IPS-15b (cell line): ENCODE measurements around the gene TCEANC2.
"Not testable (repeated sequence)": the region's sequence is repeated elsewhere in the genome, so short reads cannot be mapped to it uniquely, and the experiment has no call there.

Experiments used
- H3K27me3 ChIP-seq: one replicate; pipeline ENCODE4 v1.6.1; 2013; ENCODE audit warnings: low read length; ENCODE audit not compliant: control insufficient read depth, insufficient read depth
- H3K36me3 ChIP-seq: one replicate; pipeline ENCODE4 v1.6.1; 2013; ENCODE audit warnings: low read length; ENCODE audit not compliant: control insufficient read depth, insufficient read depth
- H3K4me1 ChIP-seq: one replicate; pipeline ENCODE4 v1.6.1; 2013; ENCODE audit warnings: mild to moderate bottlenecking, low read length; ENCODE audit not compliant: control insufficient read depth, insufficient read depth
- H3K4me3 ChIP-seq: one replicate; pipeline ENCODE4 v1.5.1; 2013; ENCODE audit warnings: low read depth, low read length
- H3K9ac ChIP-seq: one replicate; pipeline ENCODE4 v1.6.1; 2013; ENCODE audit warnings: low read depth, mild to moderate bottlenecking, low read length
- H3K9me3 ChIP-seq: one replicate; pipeline ENCODE4 v1.6.1; 2013; ENCODE audit warnings: mild to moderate bottlenecking, low read length; ENCODE audit not compliant: control insufficient read depth, insufficient read depth

The TCEANC2 gene

DNA sequence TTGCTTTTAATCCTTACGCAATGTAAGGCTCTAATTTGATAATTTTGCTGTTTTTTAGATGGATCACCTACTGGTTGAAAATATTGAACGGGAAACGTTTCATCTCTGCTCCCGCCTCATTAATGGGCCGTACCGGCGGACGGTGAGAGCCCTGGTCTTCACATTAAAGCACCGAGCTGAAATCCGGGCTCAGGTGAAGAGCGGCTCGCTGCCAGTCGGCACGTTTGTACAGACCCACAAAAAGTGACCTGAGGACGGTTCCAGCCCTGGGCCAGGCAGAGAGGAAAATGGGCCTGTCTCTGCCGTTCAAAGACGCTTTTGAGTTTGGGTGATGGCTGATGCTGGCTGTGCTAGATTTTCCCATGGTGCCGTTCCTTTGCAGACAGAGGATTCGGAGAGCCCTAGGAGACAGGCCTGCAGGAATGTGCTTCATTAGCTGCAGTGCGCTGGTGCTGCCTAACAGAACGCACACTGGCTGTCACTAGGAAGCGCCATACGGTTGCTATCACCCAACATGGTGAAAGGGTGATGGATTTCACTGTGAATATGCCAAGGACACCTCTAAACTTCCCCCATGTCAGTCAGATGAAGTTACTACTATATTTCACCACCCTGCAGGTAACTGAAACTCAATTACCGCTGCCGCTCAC is 42.9 kb downstream of the TCEANC2 start:
- H3K4me3 ChIP-seq, result no peak overlapping the region
- no peaks in the 10 kb centered on the region for H3K9me3 ChIP-seq
- no peaks in the 10 kb centered on the region for H3K4me1 ChIP-seq
- peaks cover 4% of the 10 kb centered on the region for H3K36me3 ChIP-seq
- no peak overlapping the region for H3K9ac ChIP-seq
- no peaks in the 10 kb centered on the region for H3K27me3 ChIP-seq

DNA sequence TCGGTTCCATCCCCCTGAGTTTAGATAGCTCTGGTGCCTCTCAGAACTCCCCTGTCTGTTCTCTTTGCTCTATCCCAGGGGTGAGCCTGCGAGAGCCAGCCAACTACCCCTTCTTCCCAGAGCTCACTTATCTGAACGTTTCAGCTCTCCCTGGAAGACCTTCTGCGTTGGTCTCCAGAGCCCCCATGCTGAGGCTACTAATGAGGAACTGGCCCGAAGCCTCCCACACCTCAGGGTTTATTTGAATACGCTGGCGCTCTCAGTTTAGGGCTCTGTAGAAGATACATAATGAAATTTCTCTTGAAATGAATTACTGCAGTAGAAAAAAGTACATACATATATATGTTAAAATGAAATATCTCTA is 43.5 kb downstream of the TCEANC2 start:
- H3K4me1 ChIP-seq, result no peaks in the 10 kb centered on the region
- H3K27me3 ChIP-seq, result no peaks in the 10 kb centered on the region
- H3K4me3 ChIP-seq, result no peak overlapping the region
- H3K36me3 ChIP-seq, result peaks cover 4% of the 10 kb centered on the region
- H3K9me3 ChIP-seq, result no peaks in the 10 kb centered on the region
- no peak overlapping the region for H3K9ac ChIP-seq

DNA sequence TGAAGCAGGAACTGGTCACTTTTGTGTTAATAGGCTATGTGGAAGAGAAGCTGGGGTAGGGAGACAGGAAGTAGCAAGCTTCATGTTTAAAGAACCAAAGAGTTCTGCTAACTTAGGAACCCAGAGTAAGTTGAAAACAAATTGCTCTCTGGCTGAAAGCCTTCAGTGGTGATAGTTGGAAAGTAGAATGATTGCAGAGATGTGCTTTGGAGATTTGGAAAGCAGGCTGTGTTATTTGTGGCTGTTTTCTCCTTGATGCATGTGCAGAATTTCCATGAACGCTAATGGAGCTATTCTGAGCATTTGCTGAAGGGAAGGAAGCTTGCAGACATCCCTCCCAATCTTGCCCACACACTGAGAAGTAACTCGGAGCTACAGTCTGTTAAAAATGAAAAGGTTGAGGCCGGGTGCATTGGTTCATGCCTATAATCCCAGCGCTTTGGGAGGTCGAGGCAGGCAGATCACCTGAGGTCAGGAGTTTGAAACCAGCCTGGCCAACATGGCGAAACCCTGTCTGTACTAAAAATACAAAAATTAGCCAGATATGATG is 45.7 kb downstream of the TCEANC2 start:
- Histone ChIP-seq H3K36me3 (peaks cover 4% of the 10 kb centered on the region), H3K9me3 (no peaks in the 10 kb centered on the region), H3K4me3 (no peak overlapping the region), H3K27me3 (no peaks in the 10 kb centered on the region), H3K9ac (no peak overlapping the region), H3K4me1 (no peaks in the 10 kb centered on the region)

DNA sequence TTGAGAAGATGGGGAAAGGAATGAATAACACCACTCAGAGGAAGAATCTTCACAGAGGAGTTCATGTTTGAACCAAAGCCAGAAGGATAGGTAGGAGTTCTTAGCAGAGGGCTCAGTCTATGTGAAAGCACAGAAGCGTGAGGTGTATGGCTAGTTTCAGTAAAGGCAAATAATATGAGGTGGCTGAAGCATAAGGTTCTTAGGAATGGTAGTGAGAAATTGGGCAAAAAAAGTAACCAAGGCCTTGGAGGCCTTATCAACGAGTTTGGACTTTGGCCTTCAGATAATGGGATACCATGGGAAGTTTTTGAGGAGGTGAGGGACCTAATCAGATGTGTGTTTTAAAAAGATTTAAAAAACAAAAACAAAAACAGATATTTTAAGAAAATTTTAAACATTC is 47.1 kb downstream of the TCEANC2 start:
- Histone ChIP-seq H3K9ac (no peak overlapping the region), H3K36me3 (peaks cover 4% of the 10 kb centered on the region), H3K4me3 (no peak overlapping the region)

DNA sequence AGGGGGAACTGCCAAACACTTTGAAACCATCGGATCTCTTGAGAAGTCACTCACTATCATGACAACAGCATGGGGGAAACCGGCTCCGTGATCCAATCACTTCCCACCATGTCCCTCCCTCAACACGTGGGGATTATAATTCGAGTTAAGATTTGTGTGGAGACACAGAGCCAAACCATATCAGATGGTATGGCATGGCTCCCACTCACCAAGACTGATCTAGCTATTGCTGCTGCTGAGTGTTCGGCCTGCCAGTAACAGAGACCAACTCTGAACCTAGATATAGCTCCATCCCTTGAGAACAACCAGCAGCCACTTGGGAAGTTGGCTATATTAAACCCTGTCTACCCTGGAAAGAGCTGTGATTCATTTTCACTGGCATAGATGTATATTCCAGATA is 50.0 kb downstream of the TCEANC2 start:
- Histone ChIP-seq H3K9me3 (no peaks in the 10 kb centered on the region), H3K4me3 (no peak overlapping the region), H3K4me1 (no peaks in the 10 kb centered on the region), H3K9ac (no peak overlapping the region), H3K36me3 (no peaks in the 10 kb centered on the region), H3K27me3 (no peaks in the 10 kb centered on the region)

More for the DNA sequence above, 47.1 kb downstream of the TCEANC2 start:
- Histone ChIP-seq H3K9me3 (no peaks in the 10 kb centered on the region), H3K4me1 (no peaks in the 10 kb centered on the region), H3K27me3 (no peaks in the 10 kb centered on the region)

DNA sequence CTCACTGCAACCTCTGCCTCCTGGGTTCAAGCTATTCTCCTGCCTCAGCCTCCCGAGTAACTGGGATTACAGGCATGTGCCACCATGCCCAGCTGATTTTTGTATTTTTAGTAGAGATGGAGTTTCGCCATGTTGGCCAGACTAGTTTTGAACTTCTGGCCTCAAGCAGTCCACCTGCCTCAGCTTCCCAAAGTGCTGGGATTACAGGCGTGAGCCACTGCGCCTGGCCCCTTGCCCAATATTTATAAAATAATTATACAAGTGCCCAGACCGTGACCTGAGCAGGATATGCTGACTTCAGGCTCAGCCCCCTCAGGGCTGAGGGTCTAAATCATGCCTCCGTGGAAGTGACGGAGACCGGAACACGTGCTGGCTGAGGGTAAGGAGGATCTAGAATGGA is 51.2 kb downstream of the TCEANC2 start:
- not testable (repeated sequence) for H3K9ac ChIP-seq, H3K4me1 ChIP-seq, H3K27me3 ChIP-seq, H3K9me3 ChIP-seq, H3K4me3 ChIP-seq, H3K36me3 ChIP-seq

DNA sequence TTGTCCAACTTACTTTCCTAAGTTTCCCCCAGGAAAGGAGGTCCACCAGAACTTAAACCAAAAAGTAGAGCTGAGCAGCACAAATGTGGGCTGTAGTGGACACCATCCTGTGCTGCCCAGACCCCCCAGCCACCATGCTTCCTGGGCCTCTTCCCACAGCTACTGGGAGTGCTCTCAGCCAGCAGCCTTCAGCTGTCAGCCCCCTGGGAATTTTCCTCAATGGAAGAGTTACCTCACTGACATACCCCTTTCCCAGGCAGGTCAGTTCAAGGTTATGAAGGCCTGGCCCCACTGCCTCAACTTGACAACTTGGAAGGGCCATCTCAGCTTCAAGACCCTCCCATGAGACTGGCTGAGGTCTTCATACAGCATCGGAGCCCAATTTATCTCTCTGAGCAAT is 51.7 kb downstream of the TCEANC2 start:
- Histone ChIP-seq H3K9ac (no peak overlapping the region), H3K9me3 (no peaks in the 10 kb centered on the region), H3K4me3 (no peak overlapping the region), H3K36me3 (no peaks in the 10 kb centered on the region), H3K27me3 (no peaks in the 10 kb centered on the region), H3K4me1 (no peaks in the 10 kb centered on the region)

DNA sequence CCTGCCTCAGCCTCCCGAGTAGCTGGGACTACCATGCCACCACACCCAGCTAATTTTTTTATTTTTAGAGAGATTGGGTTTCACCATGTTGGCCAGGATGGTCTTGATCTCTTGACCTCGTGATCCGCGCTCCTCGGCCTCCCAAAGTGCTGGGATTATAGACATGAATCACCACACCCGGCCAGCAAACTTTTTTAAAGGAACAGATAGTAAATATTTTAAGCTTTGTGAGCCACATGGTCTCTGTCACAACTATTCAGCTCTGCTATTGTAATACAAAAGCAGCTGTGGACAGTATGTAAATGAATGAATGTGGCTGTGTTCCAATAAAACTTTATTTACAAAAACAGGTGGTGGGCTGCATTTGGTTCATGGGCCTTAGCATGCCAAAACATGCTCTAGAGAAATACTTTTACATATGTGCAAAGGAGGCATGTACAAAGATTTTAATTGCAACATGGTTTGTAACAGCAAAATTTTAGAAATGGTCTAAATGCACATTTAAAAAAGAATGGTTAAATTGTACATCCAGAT is 52.4 kb downstream of the TCEANC2 start:
- H3K36me3 ChIP-seq, result no peaks in the 10 kb centered on the region
- H3K4me1 ChIP-seq, result no peaks in the 10 kb centered on the region
- no peak overlapping the region for H3K4me3 ChIP-seq
- no peaks in the 10 kb centered on the region for H3K27me3 ChIP-seq
- no peak overlapping the region for H3K9ac ChIP-seq
- no peaks in the 10 kb centered on the region for H3K9me3 ChIP-seq

DNA sequence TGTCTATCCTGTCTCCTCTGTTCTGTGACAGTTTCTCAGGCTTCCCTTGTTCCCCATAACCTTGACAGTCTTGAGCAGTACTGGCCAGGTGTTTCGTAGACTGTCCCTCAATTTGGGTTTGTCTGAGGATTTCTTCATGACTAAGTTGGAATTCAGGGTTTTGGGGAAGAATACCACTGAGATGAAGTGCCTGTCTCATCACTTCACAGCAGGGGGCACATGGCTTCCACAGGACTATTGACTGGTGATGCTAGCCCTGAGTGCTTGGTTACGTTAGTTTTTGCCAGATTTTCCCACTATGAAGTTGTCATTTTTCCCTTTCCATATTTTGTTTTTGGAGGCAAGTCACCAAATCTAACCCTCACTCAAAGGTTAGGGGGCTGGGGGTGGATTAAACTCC is 53.7 kb downstream of the TCEANC2 start:
- Histone ChIP-seq H3K4me3 (no peak overlapping the region), H3K36me3 (no peaks in the 10 kb centered on the region), H3K9me3 (no peaks in the 10 kb centered on the region), H3K4me1 (no peaks in the 10 kb centered on the region), H3K9ac (no peak overlapping the region), H3K27me3 (no peaks in the 10 kb centered on the region)

DNA sequence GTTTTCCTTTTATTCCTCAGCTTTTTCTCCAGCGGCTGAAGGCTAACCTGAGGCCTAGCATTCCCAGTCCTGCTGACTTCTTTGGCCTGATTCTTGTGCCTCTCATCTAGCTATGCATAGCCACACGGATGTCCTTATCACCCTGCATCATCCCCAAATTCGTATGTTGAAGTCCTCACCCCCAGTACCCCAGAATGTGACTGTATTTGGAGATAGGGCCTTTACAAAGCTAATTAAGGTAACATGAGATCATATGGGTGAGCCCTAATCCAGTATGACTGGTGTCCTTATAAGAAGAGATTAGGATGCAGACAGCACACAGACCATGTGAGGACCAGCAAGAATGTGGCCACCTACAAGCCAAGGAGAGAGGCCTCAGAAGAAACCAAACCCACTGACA is 54.7 kb downstream of the TCEANC2 start:
- H3K27me3 ChIP-seq, result no peaks in the 10 kb centered on the region
- no peaks in the 10 kb centered on the region for H3K36me3 ChIP-seq
- no peaks in the 10 kb centered on the region for H3K9me3 ChIP-seq
- no peaks in the 10 kb centered on the region for H3K4me1 ChIP-seq
- no peak overlapping the region for H3K9ac ChIP-seq
- no peak overlapping the region for H3K4me3 ChIP-seq

DNA sequence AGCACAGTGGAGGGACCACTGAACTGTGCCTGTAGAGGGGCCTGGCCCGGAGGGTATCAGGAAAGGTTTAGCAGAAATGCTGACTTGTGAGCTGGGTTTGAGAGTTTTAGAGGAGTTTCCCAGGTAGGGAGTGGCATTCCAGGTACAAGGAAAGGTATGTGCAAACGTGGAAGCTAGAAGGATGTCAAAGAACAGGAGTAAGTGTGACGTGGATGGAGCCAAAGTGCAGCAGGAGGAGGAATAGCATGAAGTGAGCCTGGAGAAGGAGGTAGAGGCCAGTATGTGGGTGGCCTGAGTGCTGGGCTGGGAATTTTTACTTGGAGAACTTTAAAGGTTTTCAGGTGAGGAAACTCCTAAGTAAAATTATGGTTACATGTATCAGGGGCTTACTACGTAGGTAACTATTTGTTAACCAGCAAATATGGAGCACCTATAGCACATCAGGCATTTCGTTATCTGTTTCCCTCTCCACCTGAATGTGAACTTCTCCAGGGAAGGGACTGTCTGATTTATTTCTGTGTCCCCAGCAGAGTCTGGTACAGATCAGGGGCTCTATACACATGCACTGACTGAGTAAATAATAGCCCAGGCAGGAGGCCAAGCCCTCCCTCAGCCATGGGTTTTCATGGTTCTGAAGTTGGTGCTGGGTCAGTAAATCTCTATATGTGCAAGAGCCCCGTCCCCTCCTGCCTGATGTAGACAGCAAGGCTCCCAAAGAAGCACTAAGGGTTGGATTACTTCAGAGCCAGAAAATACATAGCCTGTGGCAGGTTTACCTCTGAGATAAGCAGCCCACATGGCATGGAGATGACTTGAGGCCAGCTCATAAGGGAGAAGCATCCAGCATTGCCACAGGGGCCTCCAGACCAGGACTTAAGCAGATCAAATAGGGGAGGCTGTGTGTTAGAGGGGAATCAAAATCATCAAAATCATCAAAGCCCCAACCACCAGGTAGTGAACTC is 56.0 kb downstream of the TCEANC2 start:
- no peaks in the 10 kb centered on the region for H3K36me3 ChIP-seq
- H3K4me1 ChIP-seq, result no peaks in the 10 kb centered on the region
- no peaks in the 10 kb centered on the region for H3K27me3 ChIP-seq
- H3K9ac ChIP-seq, result no peak overlapping the region
- H3K4me3 ChIP-seq, result no peak overlapping the region
- no peaks in the 10 kb centered on the region for H3K9me3 ChIP-seq

DNA sequence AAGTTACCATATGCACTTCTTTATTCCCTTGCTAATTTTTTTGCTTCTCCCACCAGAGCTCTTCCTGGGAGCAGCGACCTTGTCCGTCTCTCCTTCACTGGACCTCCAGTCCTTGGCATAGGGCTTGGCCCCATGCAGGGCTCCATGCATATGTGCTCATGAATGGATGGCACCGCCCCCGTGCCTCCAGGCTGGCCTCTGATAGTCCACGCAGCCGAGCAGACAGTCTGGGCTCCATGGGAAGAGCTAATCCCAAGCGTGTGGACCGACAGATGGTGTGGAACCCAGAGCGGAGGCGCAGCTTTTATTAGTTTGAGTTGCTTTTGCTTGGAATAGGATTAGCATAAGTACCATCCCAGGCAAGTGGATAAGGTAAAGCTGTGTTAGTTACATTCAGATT is 57.6 kb downstream of the TCEANC2 start:
- no peaks in the 10 kb centered on the region for H3K36me3 ChIP-seq
- no peaks in the 10 kb centered on the region for H3K27me3 ChIP-seq
- H3K4me3 ChIP-seq, result no peak overlapping the region
- no peak overlapping the region for H3K9ac ChIP-seq
- H3K9me3 ChIP-seq, result no peaks in the 10 kb centered on the region
- H3K4me1 ChIP-seq, result no peaks in the 10 kb centered on the region
